Colonic mucosa (tissue), 4 donors: ENCODE measurements around the gene FTSJ1. TPM values are rescaled to one million over a fixed set of nuclear protein-coding genes. Genes with fewer than 3 reads are reported as not detected.

Source experiments
- DNase-seq: peaks from one replicate; pipeline ENCODE4 v3.0.0-alpha.2; 2020
- H3K27ac ChIP-seq: fragments of 200-600 bp; one replicate; pipeline ENCODE4 v1.8.0; 2021
- H3K27me3 ChIP-seq: fragments of 200-600 bp; one replicate; pipeline ENCODE4 v1.8.0; 2021
- H3K36me3 ChIP-seq: fragments of 200-600 bp; one replicate; pipeline ENCODE4 v1.8.0; 2021
- H3K4me1 ChIP-seq: fragments of 200-600 bp; one replicate; pipeline ENCODE4 v1.8.0; 2021; ENCODE audit warnings: mild to moderate bottlenecking
- H3K4me3 ChIP-seq: fragments of 200-600 bp; one replicate; pipeline ENCODE4 v1.8.0; 2021
- H3K9ac ChIP-seq, 2 donors: one replicate each; pipeline ENCODE4 v1.7.0; 2013; ENCODE audit warnings: control low read depth in 2 of 2, low read depth in 2 of 2, low read length in 2 of 2
- H3K9me3 ChIP-seq: fragments of 200-600 bp; one replicate; pipeline ENCODE4 v1.8.0; 2021
- CTCF ChIP-seq: fragments of 200-600 bp; IDR thresholded peaks from one replicate; pipeline ENCODE4 v1.8.0; 2022; ENCODE audit warnings: antibody characterized with exemption, mild to moderate bottlenecking
- intact Hi-C: fragments of 100-400 bp; cut with DNase I; formaldehyde crosslinking; loops from one replicate; pipeline ENCODE4 v1.14.1; 2022
- total RNA-seq, 2 donors: library from RNA; stranded (reverse); fragmentation: NEBNext Ultra II Directional in 1 of 2; extraction: Animal tissue kit (Norgen Biotek cat#: 25700) in 1 of 2; gene quantifications; one replicate each; pipeline ENCODE4 v1.2.1, GENCODE V29; 2021
- donor health status: healthy.
- donor health status: DM: no; HTN: no; CAD: no.
- donor health status: DM: no; HTN: no; CAD: no.

Gene FTSJ1
- total RNA-seq, 2 donors from 2014 or later = 18.0 to 38.7 TPM

- no peak for DNase-seq
- Histone ChIP-seq H3K4me3 (no peak overlapping the region), H3K9me3 (no peaks in the 10 kb centered on the region), H3K36me3 (no peaks in the 10 kb centered on the region), H3K4me1 (no peaks in the 10 kb centered on the region), H3K27ac (no peak overlapping the region), H3K27me3 (no peaks in the 10 kb centered on the region), H3K9ac (no peak overlapping the region)
- no peak for TF ChIP-seq CTCF
- intact Hi-C loops = no loop called here
Measured at GRCh38 chrX:48460606-48461005, 15.4 kb upstream of the FTSJ1 start.

- no peak overlapping the region for H3K4me3 ChIP-seq
- H3K9ac ChIP-seq = no peak overlapping the region
- no peaks in the 10 kb centered on the region for H3K4me1 ChIP-seq
- H3K9me3 ChIP-seq = no peaks in the 10 kb centered on the region
- H3K27me3 ChIP-seq = no peaks in the 10 kb centered on the region
- no peak overlapping the region for H3K27ac ChIP-seq
- intact Hi-C loops = no loop called here
- no peak for DNase-seq
- no peak for TF ChIP-seq CTCF
- no peaks in the 10 kb centered on the region for H3K36me3 ChIP-seq
Measured at GRCh38 chrX:48461830-48462229, 14.2 kb upstream of the FTSJ1 start.

- intact Hi-C loops = no loop called here
Measured at GRCh38 chrX:48465336-48465933, 10.6 kb upstream of the FTSJ1 start.

GRCh38 chrX:48466696-48467095 lies 9.3 kb upstream of the FTSJ1 start:
- Histone ChIP-seq H3K9ac (no peak overlapping the region), H3K27me3 (no peaks in the 10 kb centered on the region), H3K27ac (no peak overlapping the region), H3K4me3 (no peak overlapping the region), H3K4me1 (no peaks in the 10 kb centered on the region), H3K9me3 (no peaks in the 10 kb centered on the region), H3K36me3 (no peaks in the 10 kb centered on the region)
- no peak for TF ChIP-seq CTCF
- intact Hi-C loops = no loop called here
- no peak for DNase-seq

More at GRCh38 chrX:48465336-48465933, 10.6 kb upstream of the FTSJ1 start:
- Histone ChIP-seq H3K36me3 (no peaks in the 10 kb centered on the region), H3K27me3 (no peaks in the 10 kb centered on the region), H3K4me3 (no peak overlapping the region), H3K27ac (no peak overlapping the region), H3K4me1 (no peaks in the 10 kb centered on the region), H3K9ac (no peak overlapping the region), H3K9me3 (no peaks in the 10 kb centered on the region)
- no peak for TF ChIP-seq CTCF
- no peak for DNase-seq

- Histone ChIP-seq H3K4me1 (no peaks in the 10 kb centered on the region), H3K9ac (peak overlapping the region; percentile 30 to 66), H3K9me3 (no peaks in the 10 kb centered on the region), H3K36me3 (no peaks in the 10 kb centered on the region), H3K27me3 (no peaks in the 10 kb centered on the region), H3K4me3 (no peak overlapping the region), H3K27ac (no peak overlapping the region)
- TF ChIP-seq CTCF = no peak
- DNase-seq = no peak
- intact Hi-C loops = no loop called here
Measured at GRCh38 chrX:48467281-48467761, 8.7 kb upstream of the FTSJ1 start.
